Brain pericyte (primary cell): ENCODE results near the gene GTF3C5.
"Not testable (repeated sequence)": the region's sequence is repeated elsewhere in the genome, so short reads cannot be mapped to it uniquely, and the experiment has no call there.

ENCODE experiments used
- DNase-seq: peaks from one replicate; pipeline ENCODE4 v3.0.0-alpha.2; 2012; ENCODE audit warnings: low read depth, low spot score

GTF3C5 gene

GRCh38 chr9:132995879-132996278, 34.9 kb upstream of the GTF3C5 start:
- no peak for DNase-seq

GRCh38 chr9:132996526-132996925, 34.3 kb upstream of the GTF3C5 start:
- DNase-seq, result no peak

- no peak for DNase-seq
Observed at GRCh38 chr9:132997591-132997990, 33.2 kb upstream of the GTF3C5 start.

- not testable (repeated sequence) for DNase-seq
Observed at GRCh38 chr9:132998221-132998620, 32.6 kb upstream of the GTF3C5 start.

- DNase-seq, result no peak
Observed at GRCh38 chr9:132998831-132999635, 31.8 kb upstream of the GTF3C5 start.

- DNase-seq, result no peak
Observed at GRCh38 chr9:133002147-133003070, 28.4 kb upstream of the GTF3C5 start.

GRCh38 chr9:133003071-133003461, 27.7 kb upstream of the GTF3C5 start:
- DNase-seq, result no peak

GRCh38 chr9:133003671-133004090, 27.1 kb upstream of the GTF3C5 start:
- no peak for DNase-seq

- DNase-seq, result no peak
Observed at GRCh38 chr9:133004091-133004998, 26.5 kb upstream of the GTF3C5 start.

- DNase-seq, result no peak
Observed at GRCh38 chr9:133004999-133005760, 25.6 kb upstream of the GTF3C5 start.

- DNase-seq, result no peak
Observed at GRCh38 chr9:133005957-133006356, 24.8 kb upstream of the GTF3C5 start.

- no peak for DNase-seq
Observed at GRCh38 chr9:133006731-133007352, 24.0 kb upstream of the GTF3C5 start.

- DNase-seq, result no peak
Observed at GRCh38 chr9:133008406-133008805, 22.4 kb upstream of the GTF3C5 start.

- no peak for DNase-seq
Observed at GRCh38 chr9:133008824-133009223, 22.0 kb upstream of the GTF3C5 start.

- DNase-seq, result no peak
Observed at GRCh38 chr9:133009906-133010582, 20.8 kb upstream of the GTF3C5 start.

- no peak for DNase-seq
Observed at GRCh38 chr9:133014696-133015095, 16.1 kb upstream of the GTF3C5 start.

GRCh38 chr9:133023117-133023890, 7.5 kb upstream of the GTF3C5 start:
- no peak for DNase-seq

GRCh38 chr9:133026426-133026825, 4.4 kb upstream of the GTF3C5 start:
- DNase-seq, result no peak

- no peak for DNase-seq
Observed at GRCh38 chr9:133027134-133027533, 3.7 kb upstream of the GTF3C5 start.
